Psoas muscle (tissue), 8 donors: ENCODE measurements around the gene CEP72. TPM values are rescaled to one million over a fixed set of nuclear protein-coding genes. Genes with fewer than 3 reads are reported as not detected.
A peak's percentile ranks its signal among the peaks of the same experiment; 100 is the strongest.
"Not testable (repeated sequence)": the region's sequence is repeated elsewhere in the genome, so short reads cannot be mapped to it uniquely, and the experiment has no call there.

Experiments used
- ATAC-seq, 4 donors: fragments of 200-7000 bp; cut with Tn5 transposase; one replicate each; pipeline ENCODE4 v1.9.1; 2020; ENCODE audit warnings: moderate library complexity in 3 of 4, mild to moderate bottlenecking in 2 of 4
- DNase-seq, 2 donors: peaks; one replicate each; pipeline ENCODE4 v3.0.0-alpha.2; 2020
- H3K27ac ChIP-seq: fragments of 200-600 bp; one replicate; pipeline ENCODE4 v1.8.0; 2022
- H3K27me3 ChIP-seq, 3 donors: fragments of 200-600 bp in 1 of 3; one replicate each; pipeline versions ENCODE4 v1.6.1 to v1.8.0; 2013 to 2022; ENCODE audit warnings: low read length in 2 of 3, mild to moderate bottlenecking in 2 of 3, moderate library complexity in 1 of 3; ENCODE audit not compliant: insufficient read depth in 3 of 3
- H3K36me3 ChIP-seq, 2 donors: fragments of 200-600 bp in 1 of 2; one replicate each; pipeline versions ENCODE4 v1.6.1 to v1.8.0; 2013 to 2022; ENCODE audit warnings: low read depth in 1 of 2, mild to moderate bottlenecking in 1 of 2, moderate library complexity in 1 of 2; ENCODE audit not compliant: insufficient read depth in 1 of 2
- H3K4me1 ChIP-seq: fragments of 200-600 bp; one replicate; pipeline ENCODE4 v1.8.0; 2022
- H3K4me3 ChIP-seq: fragments of 200-600 bp; one replicate; pipeline ENCODE4 v1.8.0; 2022; ENCODE audit warnings: mild to moderate bottlenecking
- H3K9me3 ChIP-seq: fragments of 200-600 bp; one replicate; pipeline ENCODE4 v1.8.0; 2022
- CTCF ChIP-seq: fragments of 200-600 bp; IDR thresholded peaks from one replicate; pipeline ENCODE4 v1.8.0; 2022; ENCODE audit warnings: antibody characterized with exemption
- WGBS, 3 donors: extraction: QIAGEN DNeasy Blood & Tissue Kit; methylation state at CpG; one replicate each; pipeline versions ENCODE4 v1.1.6 to v1.1.7; 2013; 5-methylcytosine and 5-hydroxymethylcytosine counted together
- intact Hi-C, 2 donors: fragments of 100-400 bp; cut with DNase I; formaldehyde crosslinking; loops; one replicate each; pipeline versions ENCODE4 v1.11.0 to v1.14.2; 2022
- polyA plus RNA-seq, 3 donors: library from polyadenylated mRNA; stranded (reverse); fragments of 200-250 nt; gene quantifications; one replicate each; pipeline ENCODE4 v1.2.3, GENCODE V29; 2013
- total RNA-seq, 4 donors: library from RNA; stranded (reverse); fragmentation: NEBNext Ultra II Directional in 2 of 4; extraction: Animal tissue kit (Norgen Biotek cat#: 25700) in 2 of 4; gene quantifications; one replicate each; pipeline versions ENCODE4 v1.2.1 to v1.2.4, GENCODE V29; 2021 to 2023
- donor health status: healthy with polysubstance abuse.
- donor health status: DM: no; HTN: no; CAD: no; lungs with moderate emphysema.
- donor health status: Bipolar disorder and iron deficiency.
- donor health status: healthy.
- donor health status: DM: yes; HTN: yes; CAD: no.
- donor health status: DM: no; HTN: no; CAD: no.
- donor health status: DM: no; HTN: no; CAD: no.
- donor health status: DM: yes; HTN: yes; CAD: no.

Gene CEP72
- total and polyA plus RNA-seq, 7 donors: 0.43 to 2.4 (median 0.71) TPM

GRCh38 chr5:602466-603035 is 9.6 kb upstream of the CEP72 start:
- ATAC-seq (no peak), DNase-seq (no peak)
- WGBS, 3 donors: 74 to 80% (median 75%) methylated on average over 17 of the region's 17 CpGs
- H3K36me3 ChIP-seq: no peaks in the 10 kb centered on the region
- H3K27ac ChIP-seq: no peak overlapping the region
- no peaks in the 10 kb centered on the region for H3K9me3 ChIP-seq
- intact Hi-C loops: no loop called here
- no peak overlapping the region for H3K4me3 ChIP-seq
- H3K27me3 ChIP-seq: peaks cover 6 to 37% (median 6%) of the 10 kb centered on the region in 3 donors
- H3K4me1 ChIP-seq: no peaks in the 10 kb centered on the region
- TF ChIP-seq CTCF: no peak

- Histone ChIP-seq H3K4me1 (no peaks in the 10 kb centered on the region), H3K36me3 (no peaks in the 10 kb centered on the region), H3K27me3 (peaks cover 0 to 37% (median 6%) of the 10 kb centered on the region in 3 donors), H3K27ac (no peak overlapping the region), H3K4me3 (no peak overlapping the region), H3K9me3 (no peaks in the 10 kb centered on the region)
- 60 to 64% (median 64%) methylated on average over 32 of the region's 32 CpGs for WGBS, 3 donors
- no peak for TF ChIP-seq CTCF
- ATAC-seq: no peak
- DNase-seq: peak in 1 of 2 donors; percentile 31
- intact Hi-C loops: no loop called here
Measured at GRCh38 chr5:603081-603998, 8.8 kb upstream of the CEP72 start.

- intact Hi-C loops: no loop called here
- Histone ChIP-seq H3K27me3 (peaks cover 0 to 37% (median 6%) of the 10 kb centered on the region in 3 donors), H3K4me1 (no peaks in the 10 kb centered on the region), H3K9me3 (no peaks in the 10 kb centered on the region), H3K36me3 (no peaks in the 10 kb centered on the region), H3K27ac (no peak overlapping the region), H3K4me3 (no peak overlapping the region)
- DNase-seq (peak in 1 of 2 donors; percentile 39), ATAC-seq (no peak)
- WGBS, 3 donors: 71 to 80% (median 77%) methylated on average over 12 of the region's 12 CpGs
- no peak for TF ChIP-seq CTCF
Measured at GRCh38 chr5:604391-604831, 7.7 kb upstream of the CEP72 start.

GRCh38 chr5:605090-605489 is 7.0 kb upstream of the CEP72 start:
- peak in 1 of 2 donors; percentile 18 for DNase-seq
- H3K36me3 ChIP-seq, intact Hi-C loops, H3K27ac ChIP-seq, H3K9me3 ChIP-seq, ATAC-seq, H3K4me3 ChIP-seq, H3K4me1 ChIP-seq: not testable (repeated sequence)
- 76 to 88% (median 88%) methylated on average over 5 to 6 of the region's 6 CpGs for WGBS, 3 donors
- H3K27me3 ChIP-seq: peaks cover 0 to 37% (median 6%) of the 10 kb centered on the region in 3 donors

GRCh38 chr5:606061-606460 is 6.1 kb upstream of the CEP72 start:
- Histone ChIP-seq H3K36me3 (no peaks in the 10 kb centered on the region), H3K27me3 (peaks cover 0 to 37% (median 6%) of the 10 kb centered on the region in 3 donors), H3K9me3 (no peaks in the 10 kb centered on the region), H3K4me1 (no peaks in the 10 kb centered on the region), H3K27ac (no peak overlapping the region), H3K4me3 (no peak overlapping the region)
- DNase-seq (peak in 1 of 2 donors; percentile 30), ATAC-seq (no peak)
- intact Hi-C loops: no loop called here
- TF ChIP-seq CTCF: no peak
- 75 to 83% (median 78%) methylated on average over 7 to 8 of the region's 8 CpGs for WGBS, 3 donors
